Activated CD4-positive, alpha-beta T cell treated with anti-CD3 and anti-CD28 coated beads, Interleukin-2, amount 10 ng/mL, durations not matched to agents 7 days and 5 days (primary cell): ENCODE data around the gene PHB1. TPM values are rescaled to one million over a fixed set of nuclear protein-coding genes. Genes with fewer than 3 reads are reported as not detected.

Source experiments
- CTCF ChIA-PET: fragments of 350-600 bp; sonication (Branson Sonifier 250); formaldehyde crosslinking; loops from one replicate; lab custom pipeline; 2021; ENCODE audit warnings: antibody characterized with exemption; lab: Charles Lee
- POLR2A ChIA-PET: fragments of 350-600 bp; sonication (Branson Sonifier 250); formaldehyde crosslinking; loops from one replicate; lab custom pipeline; 2021; ENCODE audit warnings: antibody characterized with exemption; lab: Charles Lee
- DNase-seq: peaks from one replicate; pipeline ENCODE4 v3.0.0-alpha.2; 2020
- H3K27ac Mint-ChIP-seq: one replicate; pipeline ENCODE4 v1.8.0; 2021; ENCODE audit warnings: mild to moderate bottlenecking, moderate library complexity, mixed read lengths
- H3K27me3 Mint-ChIP-seq: one replicate; pipeline ENCODE4 v1.8.0; 2021; ENCODE audit warnings: mixed read lengths
- H3K36me3 Mint-ChIP-seq: one replicate; pipeline ENCODE4 v1.8.0; 2021; ENCODE audit warnings: low read depth, mixed read lengths
- H3K4me1 Mint-ChIP-seq: one replicate; pipeline ENCODE4 v1.8.0; 2021; ENCODE audit warnings: mixed read lengths
- H3K4me3 Mint-ChIP-seq: one replicate; pipeline ENCODE4 v1.8.0; 2021; ENCODE audit warnings: mild to moderate bottlenecking, moderate library complexity, mixed read lengths
- H3K9me3 Mint-ChIP-seq: one replicate; pipeline ENCODE4 v1.8.0; 2021; ENCODE audit warnings: mixed read lengths
- total RNA-seq, 2 experiments: library from RNA; stranded (reverse); gene quantifications; one replicate each; pipeline ENCODE4 v1.2.3, GENCODE V29; 2021

Gene PHB1
- total RNA-seq, 2 experiments from 2014 or later, result 132 to 153 TPM

DNA sequence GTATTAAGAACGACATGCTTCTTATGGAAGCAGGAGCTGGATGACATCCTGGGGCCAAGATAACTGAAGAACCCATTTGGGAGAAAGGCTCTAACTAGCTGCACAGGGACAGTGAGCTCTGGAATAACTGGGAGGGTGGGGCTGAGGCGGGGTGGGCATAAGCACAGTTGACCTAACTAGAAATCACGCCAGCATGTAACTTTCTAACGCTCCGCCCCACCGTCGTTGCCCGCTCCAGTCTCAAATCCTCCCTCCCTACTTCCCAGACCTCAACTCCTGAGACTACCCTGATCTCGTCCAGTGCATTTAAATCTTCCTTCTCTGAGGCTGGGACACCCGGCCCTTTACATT, 436 bp downstream of the PHB1 start:
- no peaks in the 10 kb centered on the region for H3K9me3 Mint-ChIP-seq
- CTCF ChIA-PET, result interaction anchor here (1.0 to 4.9 kb wide), 5 partner anchors 11 to 282 kb away, joined by 3 to 32 read pairs (median 5); no protein-coding TSS in a partner anchor
- POLR2A ChIA-PET, result no interaction called here
- peak overlapping the region; percentile 84 for H3K27ac Mint-ChIP-seq
- peaks cover 21% of the 10 kb centered on the region for H3K4me1 Mint-ChIP-seq
- H3K27me3 Mint-ChIP-seq, result no peaks in the 10 kb centered on the region
- DNase-seq, result no peak
- peaks cover 19% of the 10 kb centered on the region for H3K36me3 Mint-ChIP-seq
- H3K4me3 Mint-ChIP-seq, result peak overlapping the region; percentile 89

- POLR2A ChIA-PET, result no interaction called here
- Mint-ChIP-seq H3K36me3 (peaks cover 53% of the 10 kb centered on the region), H3K9me3 (no peaks in the 10 kb centered on the region), H3K4me3 (no peak overlapping the region), H3K4me1 (peaks cover 40% of the 10 kb centered on the region), H3K27ac (no peak overlapping the region), H3K27me3 (no peaks in the 10 kb centered on the region)
- no peak for DNase-seq
- CTCF ChIA-PET, result interaction anchor here (0.9 to 3.9 kb wide), 7 partner anchors 11 to 161 kb away, joined by 3 to 28 read pairs (median 4); no protein-coding TSS in a partner anchor
Measured at GRCh38 chr17:49409066-49409465, 5.6 kb downstream of the PHB1 start.

DNA sequence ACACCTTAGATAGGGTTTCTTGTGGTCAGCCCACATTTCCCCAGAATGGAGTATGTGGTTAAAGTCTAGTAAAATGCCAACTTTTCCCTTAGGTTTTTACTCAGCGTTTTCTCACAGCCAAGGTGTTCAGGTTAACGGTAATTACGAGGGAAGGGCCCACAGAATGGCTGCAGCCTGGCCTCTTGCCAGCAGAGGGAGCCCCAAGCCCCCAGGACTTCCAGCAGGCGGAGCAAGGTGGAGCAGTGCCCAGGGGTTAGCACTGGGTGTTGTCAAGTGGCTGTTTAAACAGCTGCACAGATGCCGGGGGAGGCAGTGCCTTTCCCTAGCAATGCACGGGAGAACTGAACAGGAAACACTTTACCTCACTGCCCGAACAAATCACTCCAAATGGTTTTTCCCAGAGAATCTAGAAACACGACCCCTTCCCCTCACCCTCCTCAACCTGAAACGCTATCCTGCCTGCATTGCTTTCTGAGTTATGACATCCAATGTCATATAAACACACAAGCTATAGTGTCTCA, 6.6 kb downstream of the PHB1 start:
- no peak overlapping the region for H3K4me3 Mint-ChIP-seq
- no peaks in the 10 kb centered on the region for H3K27me3 Mint-ChIP-seq
- ChIA-PET CTCF (interaction anchor here (0.6 to 3.9 kb wide), 21 partner anchors 8 to 638 kb away, joined by 3 to 28 read pairs (median 3); partner anchors contain the start of gene SLC35B1), POLR2A (interaction anchor here (0.5 to 0.6 kb wide), 2 partner anchors 111 to 237 kb away, joined by 3 to 8 read pairs; no protein-coding TSS in a partner anchor)
- DNase-seq, result peak; percentile 86
- peak overlapping the region; percentile 74 for H3K27ac Mint-ChIP-seq
- H3K4me1 Mint-ChIP-seq, result peaks cover 45% of the 10 kb centered on the region
- no peaks in the 10 kb centered on the region for H3K9me3 Mint-ChIP-seq
- peaks cover 58% of the 10 kb centered on the region for H3K36me3 Mint-ChIP-seq

- no peak overlapping the region for H3K27ac Mint-ChIP-seq
- H3K36me3 Mint-ChIP-seq, result peaks cover 54% of the 10 kb centered on the region
- H3K4me3 Mint-ChIP-seq, result no peak overlapping the region
- POLR2A ChIA-PET, result no interaction called here
- DNase-seq, result peak; percentile 3
- H3K9me3 Mint-ChIP-seq, result no peaks in the 10 kb centered on the region
- H3K4me1 Mint-ChIP-seq, result peaks cover 46% of the 10 kb centered on the region
- H3K27me3 Mint-ChIP-seq, result no peaks in the 10 kb centered on the region
- CTCF ChIA-PET, result interaction anchor here (0.6 to 3.9 kb wide), 12 partner anchors 9 to 637 kb away, joined by 3 to 28 read pairs (median 4); no protein-coding TSS in a partner anchor
Measured at GRCh38 chr17:49407086-49407485, 7.6 kb downstream of the PHB1 start.

DNA sequence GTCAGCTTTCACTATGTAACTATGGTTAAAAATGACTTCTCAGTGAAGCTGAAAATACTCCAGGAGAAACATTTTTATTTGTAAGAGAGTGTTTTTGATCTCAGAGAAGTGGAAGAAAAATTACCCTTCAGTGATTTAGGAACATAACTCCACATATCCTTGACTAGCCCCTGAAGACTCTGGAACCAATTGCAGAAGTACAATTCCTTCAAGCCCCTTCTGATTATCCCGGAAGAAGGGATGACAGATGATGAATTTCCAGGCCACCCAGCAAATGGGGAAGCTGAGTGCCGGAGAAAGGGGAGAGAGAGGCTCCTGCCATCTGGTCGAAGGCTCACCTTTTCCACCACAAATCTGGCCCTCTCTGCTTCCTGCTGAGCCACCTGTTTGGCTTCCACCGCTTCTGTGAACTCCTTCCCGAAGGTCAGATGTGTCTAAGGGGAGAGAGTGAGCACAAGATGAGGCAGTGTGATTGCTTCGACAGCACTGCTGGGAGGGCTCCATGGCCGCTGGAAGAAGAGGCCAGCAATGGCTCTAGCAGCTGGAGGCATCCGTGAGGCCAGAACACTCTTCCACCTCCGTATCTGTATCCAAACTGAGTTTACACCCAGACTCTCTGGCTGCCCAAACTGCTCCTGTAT, 8.1 kb downstream of the PHB1 start:
- POLR2A ChIA-PET, result no interaction called here
- peaks cover 43% of the 10 kb centered on the region for H3K4me1 Mint-ChIP-seq
- H3K36me3 Mint-ChIP-seq, result peaks cover 49% of the 10 kb centered on the region
- CTCF ChIA-PET, result interaction anchor here (1.2 to 3.9 kb wide), 3 partner anchors 10 to 150 kb away, joined by 3 to 28 read pairs (median 3); no protein-coding TSS in a partner anchor
- no peak overlapping the region for H3K27ac Mint-ChIP-seq
- H3K9me3 Mint-ChIP-seq, result no peaks in the 10 kb centered on the region
- H3K4me3 Mint-ChIP-seq, result no peak overlapping the region
- DNase-seq, result peak; percentile 2
- H3K27me3 Mint-ChIP-seq, result no peaks in the 10 kb centered on the region

DNA sequence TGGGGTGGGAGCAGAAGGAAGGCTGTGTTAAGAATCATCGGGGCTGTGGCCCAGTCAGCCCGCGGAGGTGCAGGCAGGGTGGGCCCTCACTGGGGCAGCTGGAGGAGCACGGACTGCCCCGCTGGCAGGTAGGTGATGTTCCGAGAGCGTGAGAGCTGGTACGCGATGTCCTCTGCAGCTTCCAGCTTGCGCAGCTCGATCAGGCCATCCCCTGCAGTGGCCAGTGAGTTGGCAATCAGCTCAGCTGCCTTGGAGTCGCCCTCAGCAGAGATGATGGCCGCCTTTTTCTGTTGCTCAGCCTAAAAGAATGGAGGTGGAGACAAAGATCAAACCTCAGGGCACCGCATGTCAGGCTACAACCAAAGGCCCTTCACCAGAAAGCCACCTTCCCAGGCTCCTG, 9.8 kb downstream of the PHB1 start:
- no peaks in the 10 kb centered on the region for H3K9me3 Mint-ChIP-seq
- POLR2A ChIA-PET, result no interaction called here
- H3K36me3 Mint-ChIP-seq, result peaks cover 42% of the 10 kb centered on the region
- H3K4me3 Mint-ChIP-seq, result no peak overlapping the region
- CTCF ChIA-PET, result interaction anchor here (1.3 kb wide), 1 partner anchor 9 kb away, joined by 3 read pairs; no protein-coding TSS in a partner anchor
- DNase-seq, result no peak
- H3K4me1 Mint-ChIP-seq, result peaks cover 43% of the 10 kb centered on the region
- no peak overlapping the region for H3K27ac Mint-ChIP-seq
- no peaks in the 10 kb centered on the region for H3K27me3 Mint-ChIP-seq

DNA sequence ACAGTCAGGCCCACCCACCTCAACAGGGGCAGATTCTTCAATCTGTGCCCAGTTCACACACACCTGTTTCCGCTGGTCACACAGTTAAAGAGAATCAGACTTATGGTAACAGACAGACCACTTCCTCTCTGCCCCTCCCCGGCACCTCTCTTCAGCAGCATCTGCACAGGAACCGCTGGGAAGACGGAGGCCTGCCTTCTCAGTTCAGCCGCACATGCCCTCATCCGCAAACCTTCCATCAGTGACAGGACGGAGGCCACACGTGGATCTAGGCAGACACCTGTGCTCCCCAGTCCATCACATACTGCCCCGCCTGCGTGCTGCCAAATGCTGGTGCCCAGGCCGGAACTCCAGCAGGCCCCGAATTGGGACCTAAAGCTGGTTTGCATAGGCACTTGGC, 10.3 kb downstream of the PHB1 start:
- Mint-ChIP-seq H3K9me3 (no peaks in the 10 kb centered on the region), H3K4me3 (no peak overlapping the region), H3K36me3 (peaks cover 42% of the 10 kb centered on the region), H3K4me1 (peaks cover 43% of the 10 kb centered on the region), H3K27me3 (no peaks in the 10 kb centered on the region), H3K27ac (peak overlapping the region; percentile 41)
- peak; percentile 25 for DNase-seq
- POLR2A ChIA-PET, result no interaction called here
- CTCF ChIA-PET, result no interaction called here

DNA sequence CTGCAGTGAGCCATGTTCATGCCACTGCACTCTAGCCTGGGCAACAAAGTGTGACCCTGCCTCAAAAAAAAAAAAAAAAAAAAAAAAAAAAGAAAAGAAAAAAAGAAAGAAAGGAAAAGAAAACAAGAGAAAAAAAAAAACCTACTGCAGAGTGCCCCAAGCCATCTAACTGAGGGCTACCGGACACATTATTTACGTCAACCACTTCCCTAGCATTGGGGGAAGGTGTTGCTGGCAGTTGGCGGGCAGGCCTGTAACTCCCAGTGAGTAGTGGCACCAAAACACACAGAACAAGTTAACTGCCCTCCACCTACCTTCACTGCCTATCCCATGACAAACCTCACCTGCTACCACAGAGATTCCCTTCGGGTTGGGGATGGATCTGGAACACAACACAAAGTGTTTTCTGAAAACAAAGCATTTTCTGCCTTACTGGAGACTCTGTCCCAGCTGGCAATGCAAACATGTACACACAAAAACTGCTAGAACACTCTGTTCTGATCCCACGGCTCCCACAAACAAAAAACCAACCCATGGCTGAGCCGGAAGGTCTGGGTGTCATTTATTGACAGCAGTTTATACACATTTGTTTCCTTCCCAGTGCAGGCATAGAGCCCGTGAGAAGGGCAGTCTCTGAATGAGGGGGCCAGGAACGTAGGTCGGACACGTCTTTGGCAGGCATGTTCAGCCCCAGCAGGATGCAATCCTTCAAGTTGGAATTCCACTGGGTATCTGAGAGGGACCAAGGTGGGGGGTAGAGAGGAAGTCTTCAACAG, 11.0 kb downstream of the PHB1 start:
- no peak overlapping the region for H3K4me3 Mint-ChIP-seq
- H3K36me3 Mint-ChIP-seq, result peaks cover 36% of the 10 kb centered on the region
- peak overlapping the region; percentile 41 for H3K27ac Mint-ChIP-seq
- DNase-seq, result no peak
- CTCF ChIA-PET, result no interaction called here
- H3K9me3 Mint-ChIP-seq, result no peaks in the 10 kb centered on the region
- POLR2A ChIA-PET, result no interaction called here
- no peaks in the 10 kb centered on the region for H3K27me3 Mint-ChIP-seq
- H3K4me1 Mint-ChIP-seq, result peaks cover 37% of the 10 kb centered on the region

GRCh38 chr17:49402706-49403105, 12.0 kb downstream of the PHB1 start:
- no peaks in the 10 kb centered on the region for H3K27me3 Mint-ChIP-seq
- ChIA-PET CTCF (interaction anchor here (0.9 kb wide), 1 partner anchor 12 kb away, joined by 3 read pairs; the partner anchor contains the start of gene PHB1), POLR2A (no interaction called here)
- H3K9me3 Mint-ChIP-seq, result no peaks in the 10 kb centered on the region
- H3K4me1 Mint-ChIP-seq, result peaks cover 27% of the 10 kb centered on the region
- H3K27ac Mint-ChIP-seq, result no peak overlapping the region
- H3K4me3 Mint-ChIP-seq, result no peak overlapping the region
- H3K36me3 Mint-ChIP-seq, result peaks cover 27% of the 10 kb centered on the region
- DNase-seq, result no peak

- CTCF ChIA-PET, result interaction anchor here (0.9 kb wide), 1 partner anchor 12 kb away, joined by 3 read pairs; the partner anchor contains the start of gene PHB1
- DNase-seq, result no peak
- H3K36me3 Mint-ChIP-seq, result peaks cover 25% of the 10 kb centered on the region
- H3K4me1 Mint-ChIP-seq, result peaks cover 28% of the 10 kb centered on the region
- H3K9me3 Mint-ChIP-seq, result no peaks in the 10 kb centered on the region
- H3K4me3 Mint-ChIP-seq, result no peak overlapping the region
- no peak overlapping the region for H3K27ac Mint-ChIP-seq
- POLR2A ChIA-PET, result no interaction called here
- H3K27me3 Mint-ChIP-seq, result peaks cover 2% of the 10 kb centered on the region
Measured at GRCh38 chr17:49401971-49402611, 12.6 kb downstream of the PHB1 start.

- Mint-ChIP-seq H3K4me3 (no peak overlapping the region), H3K36me3 (peaks cover 15% of the 10 kb centered on the region), H3K9me3 (no peaks in the 10 kb centered on the region), H3K27ac (no peak overlapping the region), H3K4me1 (peaks cover 24% of the 10 kb centered on the region), H3K27me3 (peaks cover 2% of the 10 kb centered on the region)
- ChIA-PET CTCF (interaction anchor here (1.0 to 2.0 kb wide), 8 partner anchors 8 to 170 kb away, joined by 3 to 11 read pairs (median 4); partner anchors contain the start of gene PHB1), POLR2A (no interaction called here)
- DNase-seq, result no peak
Measured at GRCh38 chr17:49399995-49400394, 14.7 kb downstream of the PHB1 start.

- Mint-ChIP-seq H3K4me3 (no peak overlapping the region), H3K36me3 (no peaks in the 10 kb centered on the region), H3K27me3 (peaks cover 2% of the 10 kb centered on the region), H3K4me1 (peaks cover 19% of the 10 kb centered on the region), H3K27ac (no peak overlapping the region), H3K9me3 (no peaks in the 10 kb centered on the region)
- POLR2A ChIA-PET, result no interaction called here
- no peak for DNase-seq
- CTCF ChIA-PET, result interaction anchor here (0.6 to 1.7 kb wide), 5 partner anchors 9 to 31 kb away, joined by 4 to 6 read pairs (median 5); no protein-coding TSS in a partner anchor
Measured at GRCh38 chr17:49397586-49397985, 17.1 kb downstream of the PHB1 start.
